Measurements from ENCODE around the gene SLCO1B1.

Gene SLCO1B1

DNA sequence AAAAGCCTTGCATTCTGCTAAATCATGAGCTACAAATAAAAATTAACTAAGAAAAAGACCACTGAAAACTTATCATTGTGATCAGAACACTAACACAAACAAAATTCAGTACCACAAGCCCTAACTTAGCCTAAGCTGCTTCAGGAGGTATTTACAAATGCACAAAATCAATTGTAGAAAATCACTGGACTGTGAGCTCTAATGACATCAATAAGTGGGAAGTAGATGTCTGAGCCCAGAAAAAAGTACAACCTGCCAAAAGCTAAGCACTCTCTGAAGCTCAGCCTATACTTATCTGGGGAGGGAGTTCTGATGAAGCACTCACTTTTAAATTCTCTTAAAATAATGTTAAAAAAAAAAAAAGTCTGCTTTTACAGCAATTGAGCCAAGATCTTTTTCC, 92.9 kb downstream of the SLCO1B1 start:
- no peak for DNase-seq

DNA sequence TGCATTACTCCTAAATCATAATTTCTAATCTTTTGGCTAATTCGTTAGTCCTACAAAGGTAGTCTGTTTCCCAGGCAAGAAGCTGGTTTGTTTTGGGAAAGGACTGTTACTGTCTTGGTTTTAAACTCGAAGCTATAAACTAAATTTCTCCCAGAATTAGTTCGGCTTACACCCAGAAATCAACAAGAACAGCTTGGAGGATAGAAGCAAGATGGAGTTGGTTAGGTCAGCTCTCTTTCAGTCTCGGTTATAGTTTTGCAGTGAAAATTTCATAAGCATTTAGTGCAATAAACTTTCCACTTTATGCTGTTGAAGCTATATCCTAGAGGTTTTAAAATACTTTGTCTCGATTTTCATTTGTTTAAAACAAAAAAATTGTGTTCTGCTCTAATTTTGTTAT, 103.4 kb downstream of the SLCO1B1 start:
- no peak for DNase-seq

DNA sequence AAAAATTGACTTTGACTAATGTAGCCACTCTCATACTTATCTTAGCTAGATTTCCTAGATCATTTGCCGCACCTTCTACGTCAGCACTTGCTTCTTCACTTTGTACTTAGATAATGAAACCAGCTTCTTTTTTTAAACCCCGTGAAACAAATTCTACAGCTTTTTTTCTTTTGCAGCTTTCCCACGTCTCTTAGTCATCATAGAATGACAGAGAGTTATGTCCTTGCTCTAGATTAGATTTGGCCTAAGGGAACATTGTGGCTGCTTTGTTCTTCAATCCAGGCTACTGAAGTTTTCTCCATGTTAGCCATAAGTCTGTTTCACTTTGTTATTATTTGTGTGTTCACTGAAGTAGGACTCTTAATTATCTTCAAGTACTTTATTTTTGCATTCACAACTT, 108.9 kb downstream of the SLCO1B1 start:
- DNase-seq = no peak

DNA sequence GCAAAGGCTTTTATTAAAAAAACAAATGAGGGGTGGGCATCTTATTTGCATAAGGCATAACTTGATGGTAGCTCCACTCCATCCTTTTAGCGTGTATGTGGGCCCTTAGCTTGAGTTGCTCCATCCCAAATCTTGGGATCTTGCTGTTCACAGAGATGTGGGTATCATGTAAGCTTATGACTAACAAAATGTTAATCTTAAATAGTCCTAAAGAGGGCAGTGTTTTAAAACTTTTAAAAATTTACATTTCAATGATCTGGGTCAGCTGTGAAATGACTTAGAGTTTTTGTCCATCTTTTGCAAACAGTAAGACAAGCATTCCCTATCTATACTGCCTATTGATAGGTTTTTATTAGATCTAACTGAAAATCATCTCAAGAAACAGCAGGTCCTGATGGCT, 117.7 kb downstream of the SLCO1B1 start:
- no peak for DNase-seq

DNA sequence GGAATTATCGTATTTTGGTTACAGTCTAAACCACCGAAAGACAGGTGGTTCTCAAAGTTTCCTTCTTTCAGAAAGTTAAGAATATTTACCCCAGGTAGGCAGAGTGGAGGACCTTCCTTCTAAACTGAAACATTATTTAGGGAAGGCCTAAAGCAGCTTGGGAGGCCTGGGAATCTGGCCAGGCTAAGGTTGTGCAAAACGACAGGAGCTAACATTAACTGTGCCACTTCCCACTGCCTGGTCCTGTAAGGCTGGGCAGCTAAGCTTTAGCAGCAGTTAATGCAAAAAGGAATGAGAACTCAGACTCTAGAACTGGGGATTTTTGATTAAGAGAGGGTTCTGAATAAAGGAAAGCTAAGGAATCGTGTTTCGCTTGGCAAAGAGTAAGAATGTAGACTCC, 121.1 kb downstream of the SLCO1B1 start:
- no peak for DNase-seq

DNA sequence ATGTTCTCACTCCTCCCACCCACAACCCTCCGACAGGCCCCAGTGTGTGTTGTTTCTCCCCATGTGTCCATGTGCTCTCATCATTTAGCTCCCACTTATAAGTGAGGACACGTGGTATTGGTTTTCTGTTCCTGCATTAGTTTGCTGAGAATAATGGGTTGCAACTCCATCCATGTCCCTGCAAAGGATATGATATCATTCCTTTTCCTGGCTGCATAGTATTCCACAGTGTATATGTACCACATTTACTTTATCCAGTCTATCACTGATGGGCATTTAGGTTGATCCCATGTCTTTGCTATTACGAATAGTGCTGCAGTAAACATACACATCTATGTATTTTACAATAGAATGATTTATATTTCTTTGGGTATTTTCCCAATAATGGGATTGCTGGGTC, 126.2 kb downstream of the SLCO1B1 start:
- no peak for DNase-seq

DNA sequence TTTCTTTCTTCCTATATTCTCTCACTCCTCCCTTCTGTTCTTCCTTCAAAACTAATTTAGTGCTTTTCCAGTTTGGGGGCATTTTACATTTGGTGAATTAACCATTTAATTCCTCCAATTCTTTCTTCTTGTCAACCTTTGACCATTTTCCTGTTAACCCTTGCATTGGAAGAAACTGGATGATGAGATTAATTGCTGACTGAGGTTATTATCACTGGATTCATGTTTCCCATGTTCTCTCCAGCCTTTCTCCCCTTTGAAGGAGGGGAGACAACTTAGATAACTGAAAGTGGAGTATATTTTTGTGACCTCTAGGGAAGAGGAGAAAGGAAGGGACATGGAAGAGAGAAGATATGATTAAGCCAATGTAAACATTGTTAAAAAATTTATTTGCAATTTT, 133.2 kb downstream of the SLCO1B1 start:
- no peak for DNase-seq

DNA sequence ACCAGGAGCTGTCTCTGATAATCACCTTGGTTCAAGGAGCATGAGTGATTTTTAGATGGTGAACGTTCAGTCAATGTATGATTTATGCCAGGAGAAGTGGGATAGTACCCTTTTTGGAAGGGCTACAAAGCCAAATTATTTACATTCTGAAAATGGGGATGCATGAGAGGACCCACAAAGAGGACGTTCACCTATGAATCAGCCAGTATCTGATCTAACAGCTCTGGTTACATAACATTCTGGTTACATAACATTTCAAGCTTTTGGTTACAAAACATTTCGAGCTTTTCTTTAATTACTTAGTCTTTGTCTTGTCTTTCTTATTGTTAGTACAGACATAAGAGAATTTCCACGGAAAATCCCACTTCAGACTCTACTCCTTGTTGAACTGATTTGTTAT, 134.9 kb downstream of the SLCO1B1 start:
- no peak for DNase-seq

DNA sequence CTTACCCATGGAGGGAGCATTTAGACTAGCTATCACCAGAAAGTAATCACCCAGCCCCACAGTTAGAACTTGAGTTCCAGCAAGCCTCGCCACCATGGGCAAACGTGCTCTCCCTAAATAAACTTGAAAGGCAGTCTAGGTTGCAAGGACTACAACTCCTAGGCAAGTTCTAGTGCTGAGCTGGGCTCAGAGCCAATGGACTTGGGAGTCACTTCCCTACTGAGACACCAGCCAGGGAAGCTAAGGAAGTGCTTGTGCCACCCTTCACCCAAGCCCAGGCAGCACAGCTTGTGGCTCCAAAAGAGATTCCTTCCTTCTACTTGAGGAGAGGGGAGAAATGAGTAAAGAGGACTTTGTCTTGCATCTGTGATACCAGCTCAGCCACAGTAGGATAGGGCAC, 145.8 kb downstream of the SLCO1B1 start:
- no peak for DNase-seq

Measured in NCI-H2107 (cell line).